Stomach (tissue), 9 donors: ENCODE data around the gene BICDL1. TPM values are rescaled to one million over a fixed set of nuclear protein-coding genes. Genes with fewer than 3 reads are reported as not detected.
A peak's percentile ranks its signal among the peaks of the same experiment; 100 is the strongest.

Source experiments
- DNase-seq, 2 donors: peaks; one replicate each; pipeline versions ENCODE4 v3.0.0 to v3.0.0-alpha.2; 2013 to 2019
- H3K27ac ChIP-seq, 5 donors: fragments of 200-600 bp in 4 of 5; sonication (generic) in 4 of 5; one replicate each; pipeline ENCODE4 v1.5.1; 2013 to 2019; ENCODE audit warnings: mild to moderate bottlenecking in 1 of 5, moderate library complexity in 1 of 5
- H3K27me3 ChIP-seq, 3 donors: fragments of 200-600 bp; sonication (generic); one replicate each; pipeline ENCODE4 v1.5.1; 2017 to 2019; ENCODE audit warnings: mixed run types in 1 of 3
- H3K36me3 ChIP-seq, 4 donors: fragments of 200-600 bp; sonication (generic); 1 replicate in 3 of 4; 2 replicates in 1 of 4; pipeline ENCODE4 v1.5.1; 2016 to 2019
- H3K4me1 ChIP-seq, 4 donors: fragments of 200-600 bp; sonication (generic); one replicate each; pipeline ENCODE4 v1.5.1; 2016 to 2019
- H3K4me3 ChIP-seq, 4 donors: fragments of 200-600 bp; sonication (generic) in 3 of 4; one replicate each; pipeline ENCODE4 v1.5.1; 2016 to 2019; ENCODE audit warnings: mild to moderate bottlenecking in 1 of 4
- H3K9me3 ChIP-seq, 4 donors: fragments of 200-600 bp; sonication (generic); one replicate each; pipeline ENCODE4 v1.5.1; 2016 to 2019
- CTCF ChIP-seq, 7 experiments: fragments of 450-650 bp in 4 of 7; fragments of 200-600 bp in 3 of 7; sonication (generic) in 3 of 7; IDR thresholded peaks; one replicate each; pipeline ENCODE4 v1.5.1; 2016 to 2019; ENCODE audit warnings: antibody characterized with exemption in 7 of 7, control low read depth in 2 of 7, mild to moderate bottlenecking in 1 of 7
- EP300 ChIP-seq: sonication (generic); formaldehyde crosslinking; IDR thresholded peaks from one replicate; pipeline ENCODE4 v1.6.1; 2017; ENCODE audit warnings: antibody characterized with exemption
- POLR2A ChIP-seq, 4 donors: fragments of 450-650 bp; IDR thresholded peaks; one replicate each; pipeline ENCODE4 v1.6.1; 2016; ENCODE audit warnings: antibody characterized with exemption in 4 of 4, control low read depth in 2 of 4, mild to moderate bottlenecking in 1 of 4, moderate library complexity in 1 of 4
- POLR2AphosphoS5 ChIP-seq, 3 donors: sonication (generic); formaldehyde crosslinking; IDR thresholded peaks; one replicate each; pipeline ENCODE4 v1.6.1; 2016; ENCODE audit warnings: antibody characterized with exemption in 3 of 3
- WGBS, 5 donors: extraction: QIAGEN DNeasy Blood & Tissue Kit in 3 of 5; methylation state at CpG; one replicate each; pipeline versions ENCODE4 v1.1.5 to v1.1.7; 2013 to 2018; 5-methylcytosine and 5-hydroxymethylcytosine counted together
- intact Hi-C: fragments of 100-400 bp; cut with DNase I; formaldehyde crosslinking; loops from one replicate; pipeline ENCODE4 v1.15.1; 2023; ENCODE audit warnings: low total_unique reads
- polyA plus RNA-seq, 3 donors: library from polyadenylated mRNA; stranded (reverse); fragments of 200-250 nt; gene quantifications; one replicate each; pipeline ENCODE4 v1.2.3, GENCODE V29; 2013
- total RNA-seq, 5 donors: library from RNA; depleted of rRNA; stranded (reverse); fragments of >200 nt; gene quantifications; one replicate each; pipeline versions ENCODE4 v1.1.0 to v1.2.3, GENCODE V29; 2014 to 2016
- donor health status: healthy with polysubstance abuse.
- donor health status: Bipolar disorder and iron deficiency.
- donor health status: healthy.

The BICDL1 gene
- total and polyA plus RNA-seq, 8 donors = 8.6 to 68.7 (median 25.4) TPM

GRCh38 chr12:120103371-120103770, 114.3 kb downstream of the BICDL1 start:
- 96 to 99% (median 98%) methylated on average over 11 to 13 of the region's 13 CpGs; no CpG with 5 or more reads in 1 of the 5 donors for WGBS, 5 donors
- no peak overlapping the region for H3K27ac ChIP-seq
- peaks cover 45 to 96% (median 83%) of the 10 kb centered on the region in 4 donors for H3K36me3 ChIP-seq

GRCh38 chr12:120106151-120106550, 117.1 kb downstream of the BICDL1 start:
- DNase-seq = no peak
- TF ChIP-seq POLR2AphosphoS5 (IDR thresholded peaks at IDR 0.05) (no peak), CTCF (IDR thresholded peaks at IDR 0.05) (no peak), EP300 (no peak), POLR2A (IDR thresholded peaks at IDR 0.05) (no peak)
- no peak overlapping the region for H3K4me3 ChIP-seq
- no peak overlapping the region for H3K27ac ChIP-seq
- no peaks in the 10 kb centered on the region for H3K9me3 ChIP-seq
- H3K4me1 ChIP-seq = peaks cover 28 to 77% (median 45%) of the 10 kb centered on the region in 4 donors
- H3K36me3 ChIP-seq = peaks cover 26 to 70% (median 64%) of the 10 kb centered on the region in 4 donors
- intact Hi-C loops = no loop called here
- WGBS, 5 donors = 76 to 98% (median 93%) methylated on average over 1 of the region's 1 CpG
- H3K27me3 ChIP-seq = no peaks in the 10 kb centered on the region

More at GRCh38 chr12:120103371-120103770, 114.3 kb downstream of the BICDL1 start:
- Histone ChIP-seq H3K4me3 (no peak overlapping the region), H3K4me1 (peaks cover 26 to 64% (median 42%) of the 10 kb centered on the region in 4 donors), H3K9me3 (no peaks in the 10 kb centered on the region), H3K27me3 (no peaks in the 10 kb centered on the region)
- intact Hi-C loops = no loop called here
- no peak for DNase-seq
- TF ChIP-seq POLR2AphosphoS5 (IDR thresholded peaks at IDR 0.05) = no peak
- TF ChIP-seq CTCF (IDR thresholded peaks at IDR 0.05) = no peak

GRCh38 chr12:120109570-120110267, 120.7 kb downstream of the BICDL1 start:
- H3K4me1 ChIP-seq = peaks cover 19 to 75% (median 46%) of the 10 kb centered on the region in 4 donors
- intact Hi-C loops = no loop called here
- H3K36me3 ChIP-seq = peaks cover 10 to 53% (median 45%) of the 10 kb centered on the region in 4 donors
- TF ChIP-seq EP300 (no peak), POLR2A (IDR thresholded peaks at IDR 0.05) (no peak), POLR2AphosphoS5 (IDR thresholded peaks at IDR 0.05) (no peak), CTCF (IDR thresholded peaks at IDR 0.05) (no peak)
- no peaks in the 10 kb centered on the region for H3K9me3 ChIP-seq
- 85 to 91% (median 89%) methylated on average over 10 of the region's 10 CpGs for WGBS, 5 donors
- no peak for DNase-seq
- no peak overlapping the region for H3K27ac ChIP-seq
- H3K27me3 ChIP-seq = no peaks in the 10 kb centered on the region
- H3K4me3 ChIP-seq = no peak overlapping the region

- WGBS, 5 donors = 56 to 72% (median 61%) methylated on average over 25 to 26 of the region's 26 CpGs
- no peaks in the 10 kb centered on the region for H3K27me3 ChIP-seq
- no peak overlapping the region for H3K4me3 ChIP-seq
- no peak for TF ChIP-seq EP300
- TF ChIP-seq POLR2A (IDR thresholded peaks at IDR 0.05) = no peak
- no peak for TF ChIP-seq POLR2AphosphoS5 (IDR thresholded peaks at IDR 0.05)
- TF ChIP-seq CTCF (IDR thresholded peaks at IDR 0.05) = no peak
- intact Hi-C loops = no loop called here
- peaks cover 30 to 79% (median 52%) of the 10 kb centered on the region in 4 donors for H3K4me1 ChIP-seq
- H3K36me3 ChIP-seq = peaks cover 2 to 44% (median 38%) of the 10 kb centered on the region in 4 donors
- peak; percentile 41 to 63 for DNase-seq
- peak overlapping the region; percentile 25 to 70 (median 42) for H3K27ac ChIP-seq
- no peaks in the 10 kb centered on the region for H3K9me3 ChIP-seq
These were observed 121.8 kb downstream of the BICDL1 start for GRCh38 chr12:120110550-120111501.
